GM12878 (cell line): Measurements from ENCODE around the gene CD164.

Source experiments
- CEBPB ChIP-seq, 2 experiments: fragments of 150-350 bp in 1 of 2; IDR thresholded peaks; 2 replicates each; pipeline ENCODE4 v1.6.1; 2012 to 2014; ENCODE audit warnings: low read depth in 2 of 2, low read length in 2 of 2, borderline replicate concordance in 1 of 2, inconsistent platforms in 1 of 2
- POLR2AphosphoS5 ChIP-seq: IDR thresholded peaks from 2 replicates; pipeline ENCODE4 v1.6.1; 2011; ENCODE audit warnings: mild to moderate bottlenecking, low read length, inconsistent platforms
- TBL1XR1 ChIP-seq: IDR thresholded peaks from 2 replicates; pipeline ENCODE4 v1.6.1; 2012; ENCODE audit warnings: low read depth, low read length, improper control_type of control experiment
- ZNF592 ChIP-seq: fragments of 450-650 bp; IDR thresholded peaks from 2 replicates; pipeline ENCODE4 v1.6.1; 2017; ENCODE audit warnings: mild to moderate bottlenecking, moderate library complexity

DNA sequence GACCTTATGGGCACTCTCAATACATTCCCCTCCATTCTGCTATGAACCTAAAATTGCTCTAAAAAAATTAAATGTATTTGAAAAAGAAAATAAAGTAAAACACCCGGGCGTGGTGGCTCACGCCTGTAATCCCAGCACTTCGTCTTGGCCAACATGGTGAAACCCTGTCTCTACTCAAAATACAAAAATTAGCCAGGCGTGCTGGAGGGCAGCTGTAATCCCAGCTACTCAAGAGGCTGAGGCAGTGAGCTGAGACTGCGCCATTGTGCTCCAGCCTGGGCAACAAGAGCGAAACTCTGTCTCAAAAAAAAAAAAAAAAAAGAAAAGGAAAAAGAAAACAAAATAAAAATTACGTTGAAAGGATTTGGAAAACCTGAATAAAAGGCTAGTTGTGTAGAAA is 60.5 kb downstream of the CD164 start:
- TF ChIP-seq CEBPB (IDR thresholded peaks at IDR 0.05; ENCODE audit: borderline replicate concordance in 1 of 2, low read depth in 2 of 2, low read length in 2 of 2) (no peak), ZNF592 (no peak), POLR2AphosphoS5 (no peak), TBL1XR1 (no peak)
